ENCODE measurements around the gene USP6NL.

DNA sequence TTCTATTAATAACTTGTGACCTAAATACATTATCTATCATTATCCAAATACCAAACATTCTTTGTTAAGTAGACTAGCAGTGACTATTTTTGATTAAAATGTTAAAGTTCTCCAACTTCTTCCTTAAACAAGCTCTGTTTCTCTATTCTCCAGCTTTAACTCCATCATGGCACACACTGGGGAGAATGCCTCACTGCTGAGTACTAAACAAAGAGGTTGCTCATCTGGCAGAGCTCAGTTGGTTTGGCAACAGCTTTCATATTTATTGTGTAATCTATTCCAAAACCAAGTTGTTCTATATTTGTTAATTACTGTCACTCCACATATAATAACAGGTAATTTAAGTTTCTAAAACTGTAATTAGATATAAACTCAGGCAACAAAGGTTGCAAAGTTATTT, 89.6 kb downstream of the USP6NL start:
- TF ChIP-seq HCFC1 (IDR thresholded peaks at IDR 0.05; ENCODE audit: low read depth, low read length) (no peak), EZH2 (conservative IDR thresholded peaks at IDR 0.05; ENCODE audit: low read depth, low read length) (no peak), RAD21 (CRISPR knock-in tag; IDR thresholded peaks at IDR 0.05) (no peak), SMAD1 (CRISPR knock-in tag; IDR thresholded peaks at IDR 0.05; ENCODE audit: borderline replicate concordance, low read depth) (no peak)
- TF ChIP-seq, protein P1, sequence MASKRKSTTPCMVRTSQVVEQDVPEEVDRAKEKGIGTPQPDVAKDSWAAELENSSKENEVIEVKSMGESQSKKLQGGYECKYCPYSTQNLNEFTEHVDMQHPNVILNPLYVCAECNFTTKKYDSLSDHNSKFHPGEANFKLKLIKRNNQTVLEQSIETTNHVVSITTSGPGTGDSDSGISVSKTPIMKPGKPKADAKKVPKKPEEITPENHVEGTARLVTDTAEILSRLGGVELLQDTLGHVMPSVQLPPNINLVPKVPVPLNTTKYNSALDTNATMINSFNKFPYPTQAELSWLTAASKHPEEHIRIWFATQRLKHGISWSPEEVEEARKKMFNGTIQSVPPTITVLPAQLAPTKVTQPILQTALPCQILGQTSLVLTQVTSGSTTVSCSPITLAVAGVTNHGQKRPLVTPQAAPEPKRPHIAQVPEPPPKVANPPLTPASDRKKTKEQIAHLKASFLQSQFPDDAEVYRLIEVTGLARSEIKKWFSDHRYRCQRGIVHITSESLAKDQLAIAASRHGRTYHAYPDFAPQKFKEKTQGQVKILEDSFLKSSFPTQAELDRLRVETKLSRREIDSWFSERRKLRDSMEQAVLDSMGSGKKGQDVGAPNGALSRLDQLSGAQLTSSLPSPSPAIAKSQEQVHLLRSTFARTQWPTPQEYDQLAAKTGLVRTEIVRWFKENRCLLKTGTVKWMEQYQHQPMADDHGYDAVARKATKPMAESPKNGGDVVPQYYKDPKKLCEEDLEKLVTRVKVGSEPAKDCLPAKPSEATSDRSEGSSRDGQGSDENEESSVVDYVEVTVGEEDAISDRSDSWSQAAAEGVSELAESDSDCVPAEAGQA (IDR thresholded peaks at IDR 0.05; ENCODE audit: low read depth): no peak
- TF ChIP-seq, protein P1 (CRISPR knock-in tag; IDR thresholded peaks at IDR 0.05; ENCODE audit: borderline replicate concordance): no peak
- TF ChIP-seq, protein P2, sequence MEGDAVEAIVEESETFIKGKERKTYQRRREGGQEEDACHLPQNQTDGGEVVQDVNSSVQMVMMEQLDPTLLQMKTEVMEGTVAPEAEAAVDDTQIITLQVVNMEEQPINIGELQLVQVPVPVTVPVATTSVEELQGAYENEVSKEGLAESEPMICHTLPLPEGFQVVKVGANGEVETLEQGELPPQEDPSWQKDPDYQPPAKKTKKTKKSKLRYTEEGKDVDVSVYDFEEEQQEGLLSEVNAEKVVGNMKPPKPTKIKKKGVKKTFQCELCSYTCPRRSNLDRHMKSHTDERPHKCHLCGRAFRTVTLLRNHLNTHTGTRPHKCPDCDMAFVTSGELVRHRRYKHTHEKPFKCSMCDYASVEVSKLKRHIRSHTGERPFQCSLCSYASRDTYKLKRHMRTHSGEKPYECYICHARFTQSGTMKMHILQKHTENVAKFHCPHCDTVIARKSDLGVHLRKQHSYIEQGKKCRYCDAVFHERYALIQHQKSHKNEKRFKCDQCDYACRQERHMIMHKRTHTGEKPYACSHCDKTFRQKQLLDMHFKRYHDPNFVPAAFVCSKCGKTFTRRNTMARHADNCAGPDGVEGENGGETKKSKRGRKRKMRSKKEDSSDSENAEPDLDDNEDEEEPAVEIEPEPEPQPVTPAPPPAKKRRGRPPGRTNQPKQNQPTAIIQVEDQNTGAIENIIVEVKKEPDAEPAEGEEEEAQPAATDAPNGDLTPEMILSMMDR (CRISPR knock-in tag; IDR thresholded peaks at IDR 0.05): no peak
- TF ChIP-seq, protein P3, sequence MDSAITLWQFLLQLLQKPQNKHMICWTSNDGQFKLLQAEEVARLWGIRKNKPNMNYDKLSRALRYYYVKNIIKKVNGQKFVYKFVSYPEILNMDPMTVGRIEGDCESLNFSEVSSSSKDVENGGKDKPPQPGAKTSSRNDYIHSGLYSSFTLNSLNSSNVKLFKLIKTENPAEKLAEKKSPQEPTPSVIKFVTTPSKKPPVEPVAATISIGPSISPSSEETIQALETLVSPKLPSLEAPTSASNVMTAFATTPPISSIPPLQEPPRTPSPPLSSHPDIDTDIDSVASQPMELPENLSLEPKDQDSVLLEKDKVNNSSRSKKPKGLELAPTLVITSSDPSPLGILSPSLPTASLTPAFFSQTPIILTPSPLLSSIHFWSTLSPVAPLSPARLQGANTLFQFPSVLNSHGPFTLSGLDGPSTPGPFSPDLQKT (CRISPR knock-in tag; IDR thresholded peaks at IDR 0.05; ENCODE audit: borderline replicate concordance): no peak
- TF ChIP-seq, protein P4, sequence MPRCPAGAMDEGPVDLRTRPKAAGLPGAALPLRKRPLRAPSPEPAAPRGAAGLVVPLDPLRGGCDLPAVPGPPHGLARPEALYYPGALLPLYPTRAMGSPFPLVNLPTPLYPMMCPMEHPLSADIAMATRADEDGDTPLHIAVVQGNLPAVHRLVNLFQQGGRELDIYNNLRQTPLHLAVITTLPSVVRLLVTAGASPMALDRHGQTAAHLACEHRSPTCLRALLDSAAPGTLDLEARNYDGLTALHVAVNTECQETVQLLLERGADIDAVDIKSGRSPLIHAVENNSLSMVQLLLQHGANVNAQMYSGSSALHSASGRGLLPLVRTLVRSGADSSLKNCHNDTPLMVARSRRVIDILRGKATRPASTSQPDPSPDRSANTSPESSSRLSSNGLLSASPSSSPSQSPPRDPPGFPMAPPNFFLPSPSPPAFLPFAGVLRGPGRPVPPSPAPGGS (CRISPR knock-in tag; IDR thresholded peaks at IDR 0.05): no peak

Measured in HepG2 (cell line).